NCI-H510A (cell line): ENCODE results near the gene XRRA1.

ENCODE experiments used
- DNase-seq: peaks from one replicate; lab custom pipeline; 2025; lab: John Stamatoyannopoulos, UW

The XRRA1 gene

DNA sequence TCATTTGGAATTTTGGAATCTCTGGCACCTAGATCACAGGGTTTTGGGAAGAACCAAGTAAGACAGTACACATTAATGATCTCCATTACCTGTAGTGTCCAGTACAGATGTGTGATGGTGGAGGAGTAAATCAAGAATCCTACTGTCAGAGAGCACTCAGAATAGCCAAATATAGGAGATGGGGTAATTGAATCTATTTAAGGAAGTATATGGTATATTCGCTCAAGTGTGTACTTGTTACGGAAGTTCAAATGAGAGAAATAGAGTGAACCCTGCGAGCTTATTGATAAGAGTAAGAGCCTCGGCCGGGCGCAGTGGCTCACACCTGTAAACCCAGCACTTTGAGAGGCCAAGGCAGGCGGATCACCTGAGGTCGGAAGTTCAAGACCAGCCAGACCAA lies 2.3 kb upstream of the XRRA1 start:
- no peak for DNase-seq

DNA sequence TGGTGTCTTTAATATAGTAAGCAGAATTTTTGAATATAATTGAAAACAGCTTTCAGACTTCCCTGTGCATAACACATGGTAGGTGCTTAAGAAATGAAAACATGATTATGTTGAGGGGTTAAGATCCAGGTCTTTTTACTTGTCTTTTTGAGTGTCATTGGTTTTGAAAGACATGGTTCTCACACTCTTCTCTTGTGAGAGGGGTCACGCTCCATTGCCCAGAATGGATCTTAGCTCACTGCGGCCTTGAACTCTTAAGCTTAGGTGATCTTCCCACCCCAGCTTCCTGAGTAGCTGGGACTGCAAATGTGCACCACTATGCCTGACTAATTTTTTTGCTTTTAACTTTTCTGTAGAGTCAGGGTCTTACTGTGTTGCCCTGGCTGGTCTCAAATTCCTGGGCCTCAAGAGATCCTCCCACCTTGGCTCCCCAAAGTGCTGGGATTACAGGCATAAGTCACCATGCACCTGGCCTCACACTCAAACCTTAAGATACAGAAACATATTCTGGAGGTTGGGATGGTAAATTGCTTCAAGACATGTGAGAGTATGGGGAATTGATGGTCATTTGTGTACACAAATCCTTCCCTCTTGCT lies 1.6 kb upstream of the XRRA1 start:
- DNase-seq: no peak

DNA sequence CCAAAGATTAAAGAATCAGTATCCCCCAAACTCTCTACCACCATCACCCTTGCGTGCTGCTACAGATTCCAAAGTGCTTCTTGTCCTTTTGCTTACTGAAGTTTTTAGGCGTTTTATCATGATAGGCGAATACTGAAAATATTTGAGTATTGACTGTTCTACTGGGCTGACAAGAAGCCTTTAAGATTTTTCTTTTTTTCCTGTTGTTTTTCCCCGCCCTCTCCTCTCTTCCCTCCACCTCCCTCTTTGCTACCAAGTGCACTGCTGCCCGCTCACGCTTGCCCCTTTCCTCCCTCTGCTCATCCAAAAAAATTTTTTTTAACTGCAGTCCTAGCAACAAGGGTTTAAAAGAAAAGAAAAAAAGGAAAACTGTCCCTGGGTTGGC lies 854 bp upstream of the XRRA1 start:
- DNase-seq: no peak

DNA sequence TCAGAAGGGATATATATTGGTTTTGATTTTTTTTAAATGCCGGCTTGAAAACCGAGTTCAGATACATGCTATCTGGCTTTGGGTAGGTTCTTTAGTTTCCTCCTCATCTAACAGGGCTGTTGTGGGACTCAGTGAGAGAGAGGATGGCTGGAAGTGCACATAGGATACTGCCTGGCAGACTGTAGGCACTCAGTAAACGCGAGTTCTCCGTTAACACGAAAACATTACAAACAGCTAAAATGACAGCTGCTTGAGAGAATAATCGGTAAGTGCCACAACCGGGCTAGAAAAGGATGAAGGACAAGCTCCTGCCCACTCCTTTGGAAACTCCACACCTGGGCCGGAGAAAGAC lies 369 bp downstream of the XRRA1 start:
- DNase-seq: no peak

DNA sequence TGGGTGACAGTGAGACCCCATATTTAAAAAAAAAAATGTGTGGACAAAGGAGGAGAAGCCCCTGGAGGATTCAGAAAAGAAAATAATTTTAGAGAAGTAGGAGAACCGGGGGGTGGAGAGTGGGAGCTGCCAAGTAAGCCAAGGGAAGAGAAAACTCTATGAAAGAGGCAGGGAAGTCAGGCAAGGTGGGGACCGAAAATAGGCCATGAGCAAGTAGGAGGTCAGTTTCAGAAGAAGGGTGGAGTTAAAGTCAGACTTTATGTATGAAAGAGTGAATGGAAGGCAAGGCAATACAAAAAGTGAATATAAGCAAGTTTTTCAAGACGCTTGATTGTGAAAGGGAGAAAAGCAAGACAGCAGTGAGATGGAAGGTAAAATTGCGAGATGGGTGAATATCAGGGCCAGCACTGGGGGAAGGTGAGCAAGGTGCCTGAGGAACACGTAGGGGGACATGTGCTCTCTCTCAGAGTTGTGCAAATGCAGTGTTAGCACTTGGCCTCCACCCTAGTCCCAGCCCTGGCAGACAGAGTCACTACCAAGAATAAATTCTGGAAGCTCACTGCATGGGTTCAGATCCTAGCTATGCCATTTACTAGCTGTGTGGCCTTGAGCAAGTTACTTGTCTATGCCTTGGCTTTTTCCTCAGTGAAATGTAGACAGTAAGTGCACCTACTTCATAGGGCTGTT lies 6.7 kb downstream of the XRRA1 start:
- DNase-seq: no peak

DNA sequence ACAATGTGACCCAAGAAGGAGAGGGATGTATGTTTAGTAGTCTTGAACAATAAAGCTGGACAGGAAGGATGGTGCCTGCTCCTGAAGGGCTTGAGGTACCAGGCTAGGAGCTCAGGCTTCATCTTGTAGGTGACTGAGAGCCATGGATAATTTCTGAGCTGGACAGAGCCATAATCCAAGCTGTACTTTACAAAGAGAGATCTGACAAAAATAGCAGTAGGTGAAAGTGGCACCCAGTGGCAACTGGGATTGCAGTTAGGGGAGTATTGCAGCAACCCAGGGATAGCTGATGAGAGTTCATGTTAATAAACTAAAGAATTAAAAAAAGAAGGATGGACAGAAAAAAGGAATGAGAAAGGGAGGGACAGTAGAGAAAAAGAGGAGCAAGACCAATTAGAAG lies 7.4 kb downstream of the XRRA1 start:
- DNase-seq: no peak

DNA sequence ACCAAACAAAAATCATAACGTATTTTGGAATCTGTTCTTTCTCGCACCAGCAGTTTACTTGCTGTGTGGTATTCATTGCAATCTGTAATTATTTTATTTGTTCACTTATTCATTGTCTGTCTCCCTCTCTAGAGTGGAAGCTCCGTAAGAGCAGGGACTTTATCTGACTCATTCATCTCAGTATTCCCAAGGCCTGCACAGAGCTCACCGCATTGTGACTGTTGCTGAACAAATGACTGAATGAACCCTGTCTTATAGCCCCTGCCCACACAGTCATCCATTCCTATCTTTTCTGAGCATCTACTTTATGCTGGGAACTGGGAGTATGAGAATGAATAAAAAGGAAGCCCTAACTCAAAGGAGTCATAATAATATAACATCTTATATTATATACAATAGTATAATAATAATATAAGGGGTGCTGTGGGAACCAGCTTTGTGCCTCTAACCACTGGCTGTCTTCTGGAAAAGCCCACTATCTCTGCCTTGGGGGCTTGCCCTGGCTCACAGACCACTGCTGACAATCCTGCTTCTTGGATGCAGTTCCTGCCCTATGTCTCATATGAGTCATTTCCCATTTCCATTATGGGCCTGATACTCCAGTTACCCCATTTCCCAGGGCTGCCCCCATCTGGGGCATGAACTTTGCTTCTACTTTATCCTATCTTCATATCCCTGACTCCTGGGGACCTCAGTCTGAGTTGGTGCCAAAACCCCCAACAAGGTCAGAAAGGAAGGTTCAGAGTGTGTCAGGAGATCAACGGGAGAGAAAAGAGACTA lies 11.0 kb downstream of the XRRA1 start:
- no peak for DNase-seq

DNA sequence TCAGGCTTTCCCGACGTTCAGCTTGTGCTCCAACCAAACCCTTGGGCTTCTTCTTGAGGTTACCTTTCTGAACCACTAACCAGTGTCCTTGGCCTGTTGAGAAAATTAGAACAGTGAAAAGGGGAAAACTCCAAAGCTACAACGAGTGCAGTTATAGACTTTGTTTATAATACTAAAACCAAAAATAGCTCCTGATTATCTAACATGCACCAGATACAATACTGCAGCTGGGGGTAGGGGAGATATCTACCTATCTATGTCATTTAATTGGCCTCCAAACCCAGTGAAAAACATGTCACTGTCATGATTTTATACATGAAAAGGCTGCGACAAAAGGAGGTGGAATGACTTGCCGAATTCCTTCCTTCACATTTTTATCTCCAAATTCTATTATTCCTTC lies 11.9 kb downstream of the XRRA1 start:
- no peak for DNase-seq

DNA sequence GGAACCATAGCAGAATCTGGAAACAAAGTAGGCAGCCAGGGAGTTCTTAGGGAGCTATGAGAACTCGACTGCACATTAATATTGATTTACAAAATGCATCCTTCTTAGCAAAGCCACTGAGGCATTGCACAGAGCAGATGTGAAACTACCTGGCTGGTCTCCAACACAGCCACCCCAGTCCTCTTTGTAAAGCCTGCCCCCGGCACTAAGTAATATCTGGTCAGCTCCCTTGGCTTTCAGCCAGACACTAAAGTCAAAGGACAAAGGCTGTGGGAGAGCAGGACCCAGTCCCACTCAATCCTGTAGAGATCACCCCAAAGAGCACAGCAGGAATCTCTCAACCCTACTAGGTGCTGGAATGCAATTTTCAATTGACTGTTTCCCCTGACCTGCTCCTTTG lies 12.8 kb downstream of the XRRA1 start:
- no peak for DNase-seq

DNA sequence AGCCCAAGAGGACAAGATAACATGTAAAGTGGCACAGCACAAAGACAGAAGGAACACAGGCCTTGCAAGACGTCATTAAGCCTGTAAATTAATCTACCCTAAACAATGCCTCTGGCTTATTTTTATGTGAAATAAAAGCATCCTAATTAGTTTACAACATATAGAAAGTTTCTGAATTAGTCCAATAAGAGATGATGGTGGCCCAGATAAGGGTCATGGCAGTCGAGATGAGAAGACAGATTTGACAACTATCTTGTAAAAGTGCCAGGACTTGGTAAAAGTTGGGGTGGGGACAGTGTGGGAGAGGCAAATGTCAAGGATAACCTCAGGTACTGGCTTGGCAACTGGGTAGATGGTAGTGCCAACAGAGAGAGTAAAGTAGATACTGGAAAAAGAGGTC lies 13.6 kb downstream of the XRRA1 start:
- DNase-seq: no peak

DNA sequence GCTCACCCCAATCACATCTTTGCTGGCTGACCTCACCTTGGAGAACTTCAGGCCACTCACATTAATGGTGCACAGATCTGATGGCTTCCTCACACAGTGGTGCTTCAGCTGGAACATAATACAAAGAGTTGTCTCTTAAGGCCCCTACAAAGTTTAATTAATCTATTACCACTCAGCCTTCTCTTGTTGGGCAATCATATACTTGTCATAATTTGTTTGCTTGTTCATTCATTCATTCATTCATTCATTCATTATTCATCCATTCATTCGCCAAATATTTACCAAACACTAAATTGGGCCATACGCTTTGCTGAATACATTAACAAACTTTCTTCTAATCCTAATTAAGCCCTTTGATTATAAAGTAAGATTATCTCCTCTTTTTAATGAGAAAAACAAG lies 15.1 kb downstream of the XRRA1 start:
- no peak for DNase-seq

DNA sequence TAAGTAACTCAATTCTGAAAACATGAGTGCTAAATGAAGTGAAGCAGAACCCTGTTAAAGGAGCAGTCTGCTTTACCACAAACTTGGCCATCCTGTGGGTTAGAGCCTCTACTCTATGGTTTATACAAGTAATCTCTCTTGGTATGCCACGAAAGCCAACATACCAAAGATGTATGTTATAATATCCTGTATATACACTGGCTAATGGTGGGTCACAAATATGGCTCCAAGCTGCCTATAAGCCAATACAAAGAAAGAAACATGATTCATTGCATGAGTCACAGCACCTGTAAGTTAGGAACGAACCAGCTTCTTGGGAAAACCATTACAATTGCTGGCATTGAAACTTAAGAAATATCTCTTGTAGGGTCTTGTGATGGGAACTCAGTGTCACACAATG lies 16.1 kb downstream of the XRRA1 start:
- no peak for DNase-seq

DNA sequence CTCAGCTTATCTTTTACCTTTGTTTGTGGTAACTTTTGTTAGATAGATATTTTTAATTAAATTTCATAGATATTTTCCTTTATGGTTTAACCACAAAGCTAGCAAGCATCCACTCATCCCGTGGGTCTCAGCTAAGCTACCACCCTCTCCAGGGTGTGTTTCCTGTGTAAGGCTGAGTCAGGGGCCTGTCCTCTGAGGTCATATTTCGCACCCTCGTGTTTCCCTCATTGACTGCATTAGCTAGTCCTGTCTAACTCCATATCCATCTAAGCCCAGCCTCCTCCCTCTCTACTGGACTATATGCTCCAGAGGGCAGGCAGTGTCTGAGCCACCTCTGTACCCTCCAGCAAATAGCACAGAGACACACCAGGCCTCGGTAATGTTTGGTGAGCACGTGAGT lies 16.7 kb downstream of the XRRA1 start:
- no peak for DNase-seq

DNA sequence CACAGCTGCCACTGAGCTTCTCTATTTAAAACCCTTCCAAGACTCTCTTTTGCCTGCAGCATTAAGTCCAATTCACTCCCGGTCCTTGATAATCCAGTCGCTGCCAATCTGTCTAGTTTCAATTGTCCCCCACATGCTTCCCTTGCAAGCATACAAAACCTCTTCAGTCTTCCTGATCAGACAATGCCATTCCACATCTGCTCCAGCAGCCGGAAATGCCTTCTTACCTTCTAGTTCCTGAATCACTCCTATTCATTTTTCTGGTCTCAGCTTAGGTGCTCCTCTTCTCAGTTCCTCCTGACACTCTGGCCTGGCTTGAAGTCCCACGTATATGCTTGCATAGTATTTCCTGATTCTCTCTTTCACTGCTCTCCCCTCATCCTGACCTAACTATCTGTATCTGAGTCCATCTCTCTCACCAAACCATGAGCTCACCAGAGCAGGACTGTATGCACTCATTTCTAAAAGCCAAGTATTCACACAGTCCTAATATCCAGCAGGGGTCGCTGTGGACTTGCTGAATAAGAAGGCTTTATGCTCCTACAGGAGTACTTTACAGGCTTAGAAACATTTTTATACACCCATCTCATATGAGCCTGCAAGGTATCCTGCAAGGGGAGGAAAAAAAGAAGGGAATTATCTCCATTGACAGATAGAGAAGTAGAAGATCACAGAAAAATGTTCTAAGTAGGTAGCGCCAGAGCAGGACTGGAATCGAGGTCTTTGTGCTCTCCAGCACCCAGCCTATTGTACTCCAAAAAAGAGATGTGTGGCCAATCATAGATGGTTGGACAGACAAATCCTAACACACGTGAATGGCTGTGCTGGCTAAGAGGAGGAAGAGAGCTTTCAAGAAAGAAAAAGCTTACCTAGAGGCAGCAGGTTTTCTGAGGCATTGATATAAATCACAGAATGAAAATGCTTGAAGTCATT lies 19.2 kb downstream of the XRRA1 start:
- DNase-seq: peak; percentile 62

DNA sequence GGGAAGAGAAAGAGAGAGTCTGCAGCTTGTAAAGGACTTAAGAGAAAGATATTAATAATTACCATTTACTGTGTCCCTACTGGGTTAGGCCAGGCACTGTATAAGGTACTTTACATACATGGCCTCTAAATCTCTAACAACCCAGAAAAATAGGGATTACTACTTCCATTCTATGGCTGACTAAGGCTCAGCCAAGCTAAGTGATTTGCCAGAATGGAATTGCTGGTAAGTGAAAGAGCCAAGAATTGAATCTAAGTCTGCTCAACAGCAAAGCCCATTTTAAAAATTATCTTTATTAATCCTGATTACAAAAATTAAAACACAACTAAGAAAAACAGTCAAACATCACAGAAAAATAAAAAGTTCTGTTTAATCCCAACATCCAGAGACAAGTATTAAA lies 21.4 kb downstream of the XRRA1 start:
- no peak for DNase-seq

DNA sequence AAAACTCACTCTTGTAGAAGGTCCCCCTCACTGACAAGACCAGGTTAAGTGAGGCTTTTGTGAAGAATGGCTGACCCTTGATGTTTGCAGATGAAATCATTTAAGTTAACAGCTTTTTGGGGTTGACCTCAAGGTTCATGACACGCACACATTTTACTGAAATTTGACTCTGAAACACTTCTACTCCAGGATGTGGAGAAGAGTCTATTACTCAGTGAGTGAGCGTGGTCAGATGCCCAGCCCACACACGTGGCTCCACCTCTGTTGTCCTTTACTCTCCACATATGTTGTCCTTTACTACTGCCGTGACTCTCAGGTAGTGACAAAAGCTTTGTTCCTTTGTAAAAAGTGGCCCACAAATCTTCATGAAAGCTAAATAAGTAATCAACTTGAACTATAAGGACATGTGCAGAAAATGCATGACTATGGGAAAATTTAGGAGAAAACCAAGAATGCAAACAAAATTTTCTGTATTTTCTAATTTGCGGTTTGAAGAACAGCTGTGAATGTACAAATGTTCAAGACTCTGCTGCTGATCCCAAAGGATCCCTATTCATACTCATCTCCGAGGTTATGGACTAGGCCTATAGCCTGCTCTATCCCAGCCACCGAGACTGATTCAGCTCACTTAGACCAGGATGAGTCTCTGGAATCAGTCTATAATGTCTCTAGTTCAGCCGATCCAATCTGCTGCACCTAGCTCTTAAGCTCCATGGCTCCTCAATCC lies 22.4 kb downstream of the XRRA1 start:
- DNase-seq: no peak

DNA sequence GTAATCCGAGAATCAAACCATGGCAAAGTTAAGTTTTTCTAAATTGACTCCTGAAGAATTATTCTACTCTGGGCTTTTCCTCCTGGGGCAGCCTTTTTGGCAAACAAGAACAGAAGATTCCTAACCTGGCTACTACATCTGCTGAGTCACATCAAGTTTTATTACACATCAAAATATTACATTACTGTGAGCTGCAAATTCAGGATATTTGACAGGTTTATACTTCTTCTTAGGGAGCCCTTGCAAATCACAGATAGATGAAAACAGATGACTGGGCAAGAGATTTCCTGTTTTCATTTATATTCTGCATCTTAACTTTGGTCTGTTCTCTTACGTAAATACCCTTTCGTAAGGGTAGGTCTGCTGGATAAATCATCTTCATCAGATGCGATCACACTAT lies 23.6 kb downstream of the XRRA1 start:
- no peak for DNase-seq

DNA sequence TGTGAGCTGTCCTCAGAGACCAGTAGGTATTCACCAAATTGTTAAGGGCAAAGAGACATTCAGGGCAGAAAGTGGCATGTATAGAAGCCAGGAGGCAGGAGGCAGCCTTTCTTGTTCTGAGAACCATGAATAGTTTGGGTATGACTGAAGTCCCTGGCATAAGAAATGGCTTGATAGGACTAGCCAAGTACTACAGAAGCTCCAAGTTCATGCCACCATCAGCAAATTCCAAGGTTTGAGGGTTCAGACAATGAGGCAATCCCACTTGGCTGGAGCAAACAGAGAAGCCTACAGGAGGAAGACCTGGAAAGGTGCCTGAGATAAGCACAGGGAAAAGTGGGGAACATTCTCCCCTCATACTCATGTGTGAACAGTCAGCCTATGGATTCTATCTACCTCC lies 25.8 kb downstream of the XRRA1 start:
- DNase-seq: no peak

DNA sequence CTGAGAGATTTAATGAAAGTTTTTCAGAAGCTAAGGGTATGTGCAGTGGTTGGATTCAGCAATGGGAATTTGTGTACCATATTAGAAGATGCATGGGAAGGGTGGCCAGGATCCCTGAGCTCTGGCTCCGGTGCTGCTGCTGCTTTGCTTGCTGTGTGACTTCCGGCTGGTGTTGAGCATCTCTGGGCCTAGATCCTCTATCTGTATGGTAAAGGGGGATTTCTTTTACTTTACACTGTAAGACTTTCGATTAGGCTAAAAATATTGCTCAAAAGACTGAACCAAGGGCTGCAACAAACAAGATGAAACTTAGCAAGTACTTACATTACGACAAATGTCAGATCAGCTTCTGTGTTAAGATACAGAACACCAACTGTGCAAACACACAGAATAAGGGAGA lies 39.1 kb downstream of the XRRA1 start:
- DNase-seq: no peak

DNA sequence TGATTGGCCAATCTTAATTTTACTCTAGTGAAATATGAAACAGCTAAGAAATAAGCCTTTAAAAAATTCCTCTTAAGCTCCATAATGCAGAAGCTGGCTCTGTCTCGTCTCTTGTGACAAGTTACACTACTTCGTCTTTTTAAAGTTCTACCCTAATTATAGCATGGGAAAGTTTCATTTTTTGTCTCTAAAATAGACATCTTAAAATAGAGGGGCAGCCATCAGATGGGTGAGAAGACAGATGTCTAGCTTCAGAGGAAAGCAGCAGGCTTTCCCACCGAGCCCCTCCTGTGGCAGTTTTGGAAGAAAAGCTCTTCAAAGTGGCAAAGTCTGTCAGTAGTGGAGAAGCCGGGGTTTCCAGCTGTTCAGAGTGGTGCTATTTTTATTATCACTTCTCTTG lies 39.5 kb downstream of the XRRA1 start:
- no peak for DNase-seq

DNA sequence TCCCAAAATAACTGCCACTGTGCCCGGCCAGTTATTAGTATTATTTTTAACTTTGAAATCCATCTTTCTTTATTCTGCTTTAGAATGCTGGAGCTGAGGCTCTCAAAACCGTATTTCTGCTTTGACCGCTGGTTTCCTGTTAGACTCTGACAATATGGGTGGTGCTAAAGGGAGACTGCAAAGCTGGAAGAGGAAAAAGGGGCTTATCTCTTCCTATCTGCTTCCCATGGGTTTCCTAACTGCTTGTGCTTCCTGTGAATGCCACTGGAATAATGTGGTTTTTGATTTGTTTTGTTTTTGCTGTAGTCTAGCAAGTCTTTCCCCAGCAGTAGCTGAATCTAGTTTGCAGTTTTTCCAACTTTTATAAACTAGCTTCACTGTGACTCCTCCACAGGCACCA lies 43.6 kb downstream of the XRRA1 start:
- no peak for DNase-seq

DNA sequence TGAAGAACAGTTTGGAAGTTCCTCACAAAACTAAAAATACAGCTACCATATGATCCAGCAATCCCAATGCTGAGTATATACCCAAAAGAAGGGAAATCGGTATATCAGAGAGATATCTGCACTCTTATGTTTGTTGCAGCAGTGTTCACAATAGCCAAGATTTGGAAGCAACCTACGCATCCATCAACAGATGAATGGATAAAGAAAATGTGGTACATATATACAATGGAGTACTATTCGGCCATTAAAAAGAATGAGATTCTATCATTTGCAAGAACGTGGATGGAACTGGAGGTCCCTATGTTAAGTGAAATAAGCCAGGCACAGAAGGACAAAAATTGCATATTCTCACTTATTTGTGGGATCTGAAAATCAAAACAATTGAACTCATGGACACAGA lies 46.5 kb downstream of the XRRA1 start:
- DNase-seq: no peak
